Measurements from ENCODE around the gene DRD2.

The DRD2 gene

DNA sequence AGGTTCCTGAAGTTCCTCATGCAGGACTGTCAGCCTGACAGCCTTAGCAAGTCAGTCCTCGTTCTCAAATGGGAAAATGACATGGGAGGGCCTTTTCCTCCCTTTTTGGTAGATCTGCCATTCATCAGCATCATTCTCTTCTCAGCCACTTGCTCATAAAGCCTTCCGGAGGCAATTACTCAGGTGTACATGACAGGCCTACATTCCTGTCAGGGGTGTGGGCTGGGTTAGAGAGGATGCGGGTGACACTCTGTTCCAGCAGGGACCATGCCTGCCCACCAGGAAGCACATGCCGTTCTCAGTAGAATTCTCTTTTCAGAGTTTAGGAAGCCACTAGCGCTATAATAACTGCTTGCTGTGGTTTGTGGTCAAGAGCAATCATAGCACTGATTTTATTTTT is 111.8 kb downstream of the DRD2 start:
- DNase-seq (ENCODE audit: insufficient read length, low spot score) (no peak), FAIRE-seq (no peak)

More for the DNA sequence above, 111.8 kb downstream of the DRD2 start:
- no peak for TF ChIP-seq CTCF (IDR thresholded peaks at IDR 0.05; ENCODE audit: insufficient read depth, missing control alignments)

All from D721Med (cell line).